ENCODE measurements around the gene PLEK.

PLEK gene

DNA sequence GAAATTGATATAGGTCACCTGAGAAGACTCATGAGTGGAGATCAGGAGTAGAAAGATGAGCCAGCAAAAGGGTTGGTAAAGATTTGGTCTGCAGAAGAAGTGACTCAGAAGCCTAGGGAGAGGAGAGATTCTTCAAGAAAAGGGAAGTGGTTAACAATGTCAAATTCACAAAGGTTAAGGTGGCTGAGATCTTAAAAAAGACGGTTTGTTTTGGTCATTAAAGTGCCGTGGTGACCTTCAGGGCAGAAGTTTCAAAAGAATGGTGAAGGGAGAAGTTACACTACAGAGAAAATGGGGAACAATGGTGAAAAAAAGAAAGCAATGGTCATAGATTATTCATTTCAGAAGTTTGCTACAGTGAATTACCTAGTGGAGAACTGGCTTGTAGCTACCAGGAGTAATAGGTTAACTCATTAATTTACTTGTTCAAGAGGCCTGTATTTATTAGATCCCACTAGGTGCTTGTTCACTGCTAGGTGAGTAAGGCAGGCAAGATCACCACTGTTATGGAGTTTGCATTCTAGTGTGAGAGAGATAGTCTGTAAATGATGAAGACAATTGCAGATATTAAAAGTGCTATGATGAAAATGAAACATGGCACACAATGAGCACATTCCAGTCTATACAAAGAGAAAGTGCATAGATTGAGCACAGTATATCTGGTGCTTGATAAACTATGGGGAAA, 59.0 kb downstream of the PLEK start:
- no peak for FAIRE-seq
- no peak for DNase-seq (ENCODE audit: insufficient read length, low spot score)
- TF ChIP-seq, protein P1, sequence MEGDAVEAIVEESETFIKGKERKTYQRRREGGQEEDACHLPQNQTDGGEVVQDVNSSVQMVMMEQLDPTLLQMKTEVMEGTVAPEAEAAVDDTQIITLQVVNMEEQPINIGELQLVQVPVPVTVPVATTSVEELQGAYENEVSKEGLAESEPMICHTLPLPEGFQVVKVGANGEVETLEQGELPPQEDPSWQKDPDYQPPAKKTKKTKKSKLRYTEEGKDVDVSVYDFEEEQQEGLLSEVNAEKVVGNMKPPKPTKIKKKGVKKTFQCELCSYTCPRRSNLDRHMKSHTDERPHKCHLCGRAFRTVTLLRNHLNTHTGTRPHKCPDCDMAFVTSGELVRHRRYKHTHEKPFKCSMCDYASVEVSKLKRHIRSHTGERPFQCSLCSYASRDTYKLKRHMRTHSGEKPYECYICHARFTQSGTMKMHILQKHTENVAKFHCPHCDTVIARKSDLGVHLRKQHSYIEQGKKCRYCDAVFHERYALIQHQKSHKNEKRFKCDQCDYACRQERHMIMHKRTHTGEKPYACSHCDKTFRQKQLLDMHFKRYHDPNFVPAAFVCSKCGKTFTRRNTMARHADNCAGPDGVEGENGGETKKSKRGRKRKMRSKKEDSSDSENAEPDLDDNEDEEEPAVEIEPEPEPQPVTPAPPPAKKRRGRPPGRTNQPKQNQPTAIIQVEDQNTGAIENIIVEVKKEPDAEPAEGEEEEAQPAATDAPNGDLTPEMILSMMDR (IDR thresholded peaks at IDR 0.05; ENCODE audit: insufficient read depth, missing control alignments): no peak

DNA sequence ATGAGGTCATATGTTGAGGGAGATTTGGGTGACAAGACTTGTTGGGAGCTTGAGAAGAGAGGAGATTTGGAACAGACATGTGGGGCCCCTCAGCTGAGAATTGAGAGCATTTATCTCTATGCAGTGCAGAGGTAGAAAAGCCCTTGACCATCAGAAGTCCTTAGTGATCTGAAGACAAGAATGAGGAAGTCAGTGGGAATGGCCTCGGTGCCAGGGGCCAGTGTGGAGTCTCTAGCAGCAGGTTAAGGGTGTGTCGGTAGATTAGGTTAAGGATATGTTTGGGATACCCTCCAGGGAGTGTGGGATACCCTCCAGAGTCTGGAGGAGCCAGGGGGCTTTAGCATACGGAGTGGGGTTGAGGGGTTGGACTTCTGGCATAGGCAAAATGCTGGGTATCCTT, 60.4 kb downstream of the PLEK start:
- FAIRE-seq (no peak), DNase-seq (ENCODE audit: insufficient read length, low spot score) (no peak)
- TF ChIP-seq, protein P1 (IDR thresholded peaks at IDR 0.05; ENCODE audit: insufficient read depth, missing control alignments): no peak

DNA sequence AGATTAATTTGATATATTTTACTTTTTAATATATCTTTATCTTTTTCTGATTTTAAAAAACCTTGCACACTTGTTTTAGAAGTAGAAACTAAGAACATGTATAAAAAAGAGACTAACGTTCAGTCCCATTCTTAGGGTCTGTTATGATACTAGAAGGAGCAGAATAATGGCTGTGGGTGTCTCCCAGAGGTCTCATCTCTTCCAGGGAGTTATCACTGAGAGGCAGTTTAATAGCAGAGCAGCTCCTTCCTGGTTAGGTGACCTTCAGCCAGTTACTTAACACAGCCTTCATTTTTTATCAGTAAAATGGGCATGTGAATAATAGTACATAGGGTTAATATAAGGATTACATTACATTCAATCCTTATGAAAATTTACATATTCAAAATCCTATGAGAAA, 61.4 kb downstream of the PLEK start:
- TF ChIP-seq, protein P1 (IDR thresholded peaks at IDR 0.05; ENCODE audit: insufficient read depth, missing control alignments): no peak
- no peak for DNase-seq (ENCODE audit: insufficient read length, low spot score)
- FAIRE-seq: no peak

DNA sequence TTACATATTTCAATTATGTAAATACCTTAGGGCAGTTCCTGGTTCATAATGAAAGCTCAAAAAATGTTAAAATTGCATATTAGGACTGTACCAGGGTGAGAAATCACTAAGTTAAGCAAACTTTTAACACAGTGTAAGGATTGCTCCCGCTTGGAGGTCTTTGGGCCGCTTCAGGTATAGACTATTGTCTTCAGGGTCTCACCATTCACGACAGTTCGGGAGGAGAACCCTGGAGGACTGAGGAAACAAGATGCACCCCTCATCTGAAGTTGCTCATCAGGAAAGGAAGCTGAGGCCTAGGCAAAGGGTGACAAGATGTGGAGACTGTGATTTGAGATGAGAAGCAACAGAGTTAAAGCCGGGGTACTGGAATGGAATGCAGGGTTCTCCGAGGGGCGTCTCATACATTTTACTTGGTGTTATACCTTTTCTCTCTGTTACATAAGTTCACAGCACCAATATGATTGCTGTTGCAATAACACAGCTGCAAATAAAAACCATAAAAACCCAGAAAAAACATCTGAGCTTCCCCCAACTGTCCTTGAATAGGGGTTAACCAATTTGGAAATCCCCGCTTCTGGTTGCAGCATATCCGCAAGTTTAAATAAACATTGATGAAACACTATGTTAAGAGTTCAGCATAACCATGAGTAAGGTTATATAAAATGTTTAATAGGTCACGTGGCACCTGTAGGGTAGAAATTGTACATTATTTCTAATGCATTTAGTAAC, 61.9 kb downstream of the PLEK start:
- DNase-seq (ENCODE audit: insufficient read length, low spot score) (no peak), FAIRE-seq (no peak)
- TF ChIP-seq, protein P1 (IDR thresholded peaks at IDR 0.05; ENCODE audit: insufficient read depth, missing control alignments): no peak

DNA sequence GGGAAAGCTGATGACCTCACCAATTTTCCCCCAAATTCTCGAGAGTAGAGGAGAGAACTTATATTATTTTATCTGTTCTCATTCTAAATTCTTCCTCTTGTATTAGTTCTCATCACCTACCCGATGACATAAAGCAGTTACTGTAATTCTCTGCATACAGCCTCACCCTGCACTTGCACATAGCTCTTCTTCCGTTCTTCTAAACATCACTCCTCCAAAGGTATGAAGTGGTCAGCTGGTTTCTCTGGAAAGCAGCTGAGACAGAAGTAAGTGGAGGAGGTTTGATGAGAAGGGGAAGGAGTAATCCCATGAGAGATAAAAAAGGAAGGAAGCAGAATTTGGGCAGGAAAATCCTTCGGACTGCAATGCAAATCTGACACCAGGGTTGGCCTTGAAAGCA, 63.0 kb downstream of the PLEK start:
- no peak for FAIRE-seq
- no peak for DNase-seq (ENCODE audit: insufficient read length, low spot score)
- TF ChIP-seq, protein P1 (IDR thresholded peaks at IDR 0.05; ENCODE audit: insufficient read depth, missing control alignments): no peak

DNA sequence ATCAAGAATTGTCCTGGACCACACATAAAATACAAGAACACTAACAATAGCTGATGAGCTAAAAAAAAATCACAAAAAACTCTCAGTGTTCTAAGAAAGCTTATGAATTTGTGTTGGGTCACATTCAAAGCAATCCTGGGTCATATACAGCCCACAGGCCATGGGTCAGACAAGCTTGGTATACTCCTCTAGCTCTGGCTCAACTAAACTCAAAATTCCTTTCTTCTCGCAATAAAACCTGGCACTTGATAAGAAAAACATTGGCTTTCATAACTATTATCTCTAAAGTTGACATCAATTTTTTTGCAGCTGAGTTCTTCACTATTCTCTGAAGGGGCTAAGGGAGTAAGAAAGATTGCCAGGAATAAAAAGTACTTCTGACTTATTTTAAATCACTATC, 63.7 kb downstream of the PLEK start:
- DNase-seq (ENCODE audit: insufficient read length, low spot score): no peak
- TF ChIP-seq, protein P1 (IDR thresholded peaks at IDR 0.05; ENCODE audit: insufficient read depth, missing control alignments): no peak
- FAIRE-seq: no peak

DNA sequence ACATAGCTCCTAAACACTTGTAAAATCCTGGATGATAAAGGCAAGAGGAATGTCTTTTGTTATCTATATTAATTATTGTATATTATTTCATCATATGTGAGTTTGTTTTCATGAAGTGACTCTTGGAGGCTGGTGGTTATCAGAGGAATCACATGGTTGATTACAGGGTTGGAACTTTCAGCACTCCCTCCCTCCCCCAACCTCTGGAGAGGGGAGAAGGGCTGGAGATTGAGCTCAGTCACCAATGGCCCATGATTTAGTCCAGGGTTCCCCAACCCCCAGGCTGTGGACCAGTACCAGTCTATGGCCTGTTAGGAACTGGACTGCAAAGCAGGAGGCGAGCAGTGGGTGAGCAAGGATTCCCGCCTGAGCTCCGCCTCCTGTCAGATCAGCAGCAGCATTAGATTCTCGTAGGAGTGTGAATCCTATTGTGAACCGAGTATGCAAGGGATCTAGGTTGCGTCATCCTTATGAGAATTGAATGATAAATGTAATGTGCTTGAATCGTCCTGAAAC, 64.3 kb downstream of the PLEK start:
- FAIRE-seq (no peak), DNase-seq (ENCODE audit: insufficient read length, low spot score) (no peak)
- TF ChIP-seq, protein P1 (IDR thresholded peaks at IDR 0.05; ENCODE audit: insufficient read depth, missing control alignments): no peak

All from D721Med (cell line).